VCaP (cell line): Measurements from ENCODE around the gene ALDH1A1.

Source experiments
- H3K27ac ChIP-seq: fragments of 450-650 bp; 2 replicates; pipeline ENCODE4 v1.5.1; 2017
- TF ChIP-seq, protein P1 (sequence below): fragments of 450-650 bp; conservative IDR thresholded peaks from 2 replicates; pipeline ENCODE4 v1.5.1; 2017; ENCODE audit warnings: mild to moderate bottlenecking, moderate library complexity

The ALDH1A1 gene

DNA sequence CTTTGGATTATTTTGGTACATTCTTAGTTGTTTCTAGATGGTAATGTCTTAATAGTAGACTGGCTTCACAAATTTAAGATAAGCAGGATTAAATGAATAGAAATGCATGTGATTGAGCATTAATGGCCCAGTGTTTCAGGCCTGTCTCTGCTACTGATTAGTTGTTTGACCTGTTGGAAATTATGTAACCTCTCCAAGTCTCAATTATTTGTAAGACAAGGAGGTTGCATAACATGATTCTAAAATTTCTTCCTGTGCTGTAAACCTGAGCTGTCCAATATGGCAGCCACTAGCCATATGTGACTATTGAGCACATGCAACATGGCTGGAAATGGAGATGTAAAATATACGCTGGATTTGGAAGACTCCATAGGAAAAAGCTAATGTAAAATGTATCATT lies 97.5 kb downstream of the ALDH1A1 start:
- H3K27ac ChIP-seq = no peak overlapping the region
- TF ChIP-seq, protein P1, sequence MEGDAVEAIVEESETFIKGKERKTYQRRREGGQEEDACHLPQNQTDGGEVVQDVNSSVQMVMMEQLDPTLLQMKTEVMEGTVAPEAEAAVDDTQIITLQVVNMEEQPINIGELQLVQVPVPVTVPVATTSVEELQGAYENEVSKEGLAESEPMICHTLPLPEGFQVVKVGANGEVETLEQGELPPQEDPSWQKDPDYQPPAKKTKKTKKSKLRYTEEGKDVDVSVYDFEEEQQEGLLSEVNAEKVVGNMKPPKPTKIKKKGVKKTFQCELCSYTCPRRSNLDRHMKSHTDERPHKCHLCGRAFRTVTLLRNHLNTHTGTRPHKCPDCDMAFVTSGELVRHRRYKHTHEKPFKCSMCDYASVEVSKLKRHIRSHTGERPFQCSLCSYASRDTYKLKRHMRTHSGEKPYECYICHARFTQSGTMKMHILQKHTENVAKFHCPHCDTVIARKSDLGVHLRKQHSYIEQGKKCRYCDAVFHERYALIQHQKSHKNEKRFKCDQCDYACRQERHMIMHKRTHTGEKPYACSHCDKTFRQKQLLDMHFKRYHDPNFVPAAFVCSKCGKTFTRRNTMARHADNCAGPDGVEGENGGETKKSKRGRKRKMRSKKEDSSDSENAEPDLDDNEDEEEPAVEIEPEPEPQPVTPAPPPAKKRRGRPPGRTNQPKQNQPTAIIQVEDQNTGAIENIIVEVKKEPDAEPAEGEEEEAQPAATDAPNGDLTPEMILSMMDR = no peak
